ENCODE results near the gene SENP2. TPM values are rescaled to one million over a fixed set of nuclear protein-coding genes. Genes with fewer than 3 reads are reported as not detected.
"Not testable (repeated sequence)": the region's sequence is repeated elsewhere in the genome, so short reads cannot be mapped to it uniquely, and the experiment has no call there.

The SENP2 gene
- polyA plus RNA-seq, 4 donors: 10.7 to 39.5 (median 12.1) TPM

- peak; percentile 55 to 57 for DNase-seq
Observed at GRCh38 chr3:185555101-185555501, 31.0 kb upstream of the SENP2 start.

GRCh38 chr3:185555860-185556347, 30.2 kb upstream of the SENP2 start:
- Histone ChIP-seq H3K27ac (ENCODE audit: low read depth in 1 of 3, low read length in 2 of 3) (peak overlapping the region; percentile 10 to 63 (median 39)), H3K4me1 (ENCODE audit: control insufficient read depth in 3 of 3, insufficient read depth in 2 of 3, low read depth in 1 of 3, low read length in 2 of 3) (peaks cover 0 to 31% (median 2%) of the 10 kb centered on the region in 3 donors), H3K36me3 (ENCODE audit: control insufficient read depth in 3 of 3, insufficient read depth in 2 of 3, low read depth in 1 of 3, low read length in 3 of 3) (no peaks in the 10 kb centered on the region), H3K4me3 (ENCODE audit: low read depth in 1 of 3, low read length in 3 of 3) (no peak overlapping the region), H3K27me3 (ENCODE audit: control insufficient read depth in 3 of 3, insufficient read depth in 3 of 3, low read length in 3 of 3) (no peaks in the 10 kb centered on the region), H3K9me3 (ENCODE audit: control insufficient read depth in 2 of 2, insufficient read depth in 1 of 2, low read depth in 1 of 2, low read length in 1 of 2) (no peaks in the 10 kb centered on the region)
- WGBS, 3 donors: 14 to 38% (median 17%) methylated on average over 1 of the region's 1 CpG
- peak in 1 of 2 donors; percentile 53 for DNase-seq
- no peak for FAIRE-seq

More at GRCh38 chr3:185555101-185555501, 31.0 kb upstream of the SENP2 start:
- Histone ChIP-seq H3K4me1 (ENCODE audit: control insufficient read depth in 3 of 3, insufficient read depth in 2 of 3, low read depth in 1 of 3, low read length in 2 of 3) (peaks cover 0 to 31% (median 2%) of the 10 kb centered on the region in 3 donors), H3K27me3 (ENCODE audit: control insufficient read depth in 3 of 3, insufficient read depth in 3 of 3, low read length in 3 of 3) (no peaks in the 10 kb centered on the region), H3K36me3 (ENCODE audit: control insufficient read depth in 3 of 3, insufficient read depth in 2 of 3, low read depth in 1 of 3, low read length in 3 of 3) (no peaks in the 10 kb centered on the region), H3K27ac (ENCODE audit: low read depth in 1 of 3, low read length in 2 of 3) (peak overlapping the region; percentile 48 to 73 (median 53)), H3K4me3 (ENCODE audit: low read depth in 1 of 3, low read length in 3 of 3) (no peak overlapping the region), H3K9me3 (ENCODE audit: control insufficient read depth in 2 of 2, insufficient read depth in 1 of 2, low read depth in 1 of 2, low read length in 1 of 2) (no peaks in the 10 kb centered on the region)
- 5 to 59% (median 50%) methylated on average over 4 of the region's 4 CpGs for WGBS, 3 donors
- no peak for FAIRE-seq

GRCh38 chr3:185556640-185557039, 29.5 kb upstream of the SENP2 start:
- 36 to 72% (median 55%) methylated on average over 6 of the region's 6 CpGs for WGBS, 3 donors
- H3K36me3 ChIP-seq (ENCODE audit: control insufficient read depth in 3 of 3, insufficient read depth in 2 of 3, low read depth in 1 of 3, low read length in 3 of 3); FAIRE-seq; H3K27me3 ChIP-seq (ENCODE audit: control insufficient read depth in 3 of 3, insufficient read depth in 3 of 3, low read length in 3 of 3); DNase-seq; H3K4me3 ChIP-seq (ENCODE audit: low read depth in 1 of 3, low read length in 3 of 3); H3K9me3 ChIP-seq (ENCODE audit: control insufficient read depth in 2 of 2, insufficient read depth in 1 of 2, low read depth in 1 of 2, low read length in 1 of 2): not testable (repeated sequence)
- H3K4me1 ChIP-seq (ENCODE audit: control insufficient read depth in 3 of 3, insufficient read depth in 2 of 3, low read depth in 1 of 3, low read length in 2 of 3): peaks cover 0 to 37% (median 2%) of the 10 kb centered on the region in 3 donors
- peak overlapping the region in 1 of 3 donors; percentile 30 for H3K27ac ChIP-seq (ENCODE audit: low read depth in 1 of 3, low read length in 2 of 3)

GRCh38 chr3:185558395-185558794, 27.7 kb upstream of the SENP2 start:
- Histone ChIP-seq H3K4me1 (ENCODE audit: control insufficient read depth in 3 of 3, insufficient read depth in 2 of 3, low read depth in 1 of 3, low read length in 2 of 3) (peaks cover 0 to 39% (median 2%) of the 10 kb centered on the region in 3 donors), H3K4me3 (ENCODE audit: low read depth in 1 of 3, low read length in 3 of 3) (no peak overlapping the region)
- WGBS, 3 donors: 12 to 57% (median 18%) methylated on average over 3 of the region's 3 CpGs

GRCh38 chr3:185559706-185560090, 26.4 kb upstream of the SENP2 start:
- no peak overlapping the region for H3K4me3 ChIP-seq (ENCODE audit: low read depth in 1 of 3, low read length in 3 of 3)
- H3K4me1 ChIP-seq (ENCODE audit: control insufficient read depth in 3 of 3, insufficient read depth in 2 of 3, low read depth in 1 of 3, low read length in 2 of 3): peaks cover 0 to 39% (median 2%) of the 10 kb centered on the region in 3 donors
- no peaks in the 10 kb centered on the region for H3K27me3 ChIP-seq (ENCODE audit: control insufficient read depth in 3 of 3, insufficient read depth in 3 of 3, low read length in 3 of 3)
- no peaks in the 10 kb centered on the region for H3K36me3 ChIP-seq (ENCODE audit: control insufficient read depth in 3 of 3, insufficient read depth in 2 of 3, low read depth in 1 of 3, low read length in 3 of 3)
- WGBS, 3 donors: 73 to 89% (median 77%) methylated on average over 12 of the region's 12 CpGs
- DNase-seq: no peak
- no peaks in the 10 kb centered on the region for H3K9me3 ChIP-seq (ENCODE audit: control insufficient read depth in 2 of 2, insufficient read depth in 1 of 2, low read depth in 1 of 2, low read length in 1 of 2)
- no peak for FAIRE-seq
- H3K27ac ChIP-seq (ENCODE audit: low read depth in 1 of 3, low read length in 2 of 3): no peak overlapping the region

More at GRCh38 chr3:185558395-185558794, 27.7 kb upstream of the SENP2 start:
- H3K27ac ChIP-seq (ENCODE audit: low read depth in 1 of 3, low read length in 2 of 3): peak overlapping the region; percentile 84 to 98 (median 86)
- FAIRE-seq (no peak), DNase-seq (peak; percentile 96 to 98)
- H3K9me3 ChIP-seq (ENCODE audit: control insufficient read depth in 2 of 2, insufficient read depth in 1 of 2, low read depth in 1 of 2, low read length in 1 of 2): no peaks in the 10 kb centered on the region
- no peaks in the 10 kb centered on the region for H3K36me3 ChIP-seq (ENCODE audit: control insufficient read depth in 3 of 3, insufficient read depth in 2 of 3, low read depth in 1 of 3, low read length in 3 of 3)
- no peaks in the 10 kb centered on the region for H3K27me3 ChIP-seq (ENCODE audit: control insufficient read depth in 3 of 3, insufficient read depth in 3 of 3, low read length in 3 of 3)

- H3K4me3 ChIP-seq (ENCODE audit: low read depth in 1 of 3, low read length in 3 of 3): no peak overlapping the region
- H3K36me3 ChIP-seq (ENCODE audit: control insufficient read depth in 3 of 3, insufficient read depth in 2 of 3, low read depth in 1 of 3, low read length in 3 of 3): no peaks in the 10 kb centered on the region
- FAIRE-seq: no peak
- no peaks in the 10 kb centered on the region for H3K27me3 ChIP-seq (ENCODE audit: control insufficient read depth in 3 of 3, insufficient read depth in 3 of 3, low read length in 3 of 3)
- no peak overlapping the region for H3K27ac ChIP-seq (ENCODE audit: low read depth in 1 of 3, low read length in 2 of 3)
- DNase-seq: no peak
- WGBS, 3 donors: 89 to 95% (median 95%) methylated on average over 13 of the region's 13 CpGs
- peaks cover 0 to 30% (median 2%) of the 10 kb centered on the region in 3 donors for H3K4me1 ChIP-seq (ENCODE audit: control insufficient read depth in 3 of 3, insufficient read depth in 2 of 3, low read depth in 1 of 3, low read length in 2 of 3)
- no peaks in the 10 kb centered on the region for H3K9me3 ChIP-seq (ENCODE audit: control insufficient read depth in 2 of 2, insufficient read depth in 1 of 2, low read depth in 1 of 2, low read length in 1 of 2)
Observed at GRCh38 chr3:185560676-185561075, 25.4 kb upstream of the SENP2 start.

GRCh38 chr3:185561374-185561943, 24.6 kb upstream of the SENP2 start:
- no peak for FAIRE-seq

GRCh38 chr3:185561958-185562357, 24.1 kb upstream of the SENP2 start:
- FAIRE-seq (no peak), DNase-seq (peak in 1 of 2 donors; percentile 43)
- peak overlapping the region in 1 of 3 donors; percentile 52 for H3K27ac ChIP-seq (ENCODE audit: low read depth in 1 of 3, low read length in 2 of 3)
- H3K9me3 ChIP-seq (ENCODE audit: control insufficient read depth in 2 of 2, insufficient read depth in 1 of 2, low read depth in 1 of 2, low read length in 1 of 2): no peaks in the 10 kb centered on the region
- H3K4me3 ChIP-seq (ENCODE audit: low read depth in 1 of 3, low read length in 3 of 3): no peak overlapping the region
- peaks cover 0 to 24% (median 0%) of the 10 kb centered on the region in 3 donors for H3K4me1 ChIP-seq (ENCODE audit: control insufficient read depth in 3 of 3, insufficient read depth in 2 of 3, low read depth in 1 of 3, low read length in 2 of 3)
- 56 to 77% (median 72%) methylated on average over 5 of the region's 5 CpGs for WGBS, 3 donors
- H3K27me3 ChIP-seq (ENCODE audit: control insufficient read depth in 3 of 3, insufficient read depth in 3 of 3, low read length in 3 of 3): no peaks in the 10 kb centered on the region
- H3K36me3 ChIP-seq (ENCODE audit: control insufficient read depth in 3 of 3, insufficient read depth in 2 of 3, low read depth in 1 of 3, low read length in 3 of 3): no peaks in the 10 kb centered on the region

More at GRCh38 chr3:185561374-185561943, 24.6 kb upstream of the SENP2 start:
- H3K27me3 ChIP-seq (ENCODE audit: control insufficient read depth in 3 of 3, insufficient read depth in 3 of 3, low read length in 3 of 3): no peaks in the 10 kb centered on the region
- H3K4me1 ChIP-seq (ENCODE audit: control insufficient read depth in 3 of 3, insufficient read depth in 2 of 3, low read depth in 1 of 3, low read length in 2 of 3): peaks cover 0 to 24% (median 0%) of the 10 kb centered on the region in 3 donors
- H3K4me3 ChIP-seq (ENCODE audit: low read depth in 1 of 3, low read length in 3 of 3): no peak overlapping the region
- H3K9me3 ChIP-seq (ENCODE audit: control insufficient read depth in 2 of 2, insufficient read depth in 1 of 2, low read depth in 1 of 2, low read length in 1 of 2): no peaks in the 10 kb centered on the region
- H3K27ac ChIP-seq (ENCODE audit: low read depth in 1 of 3, low read length in 2 of 3): peak overlapping the region in 1 of 3 donors; percentile 52
- WGBS, 3 donors: 72 to 84% (median 74%) methylated on average over 8 of the region's 8 CpGs
- H3K36me3 ChIP-seq (ENCODE audit: control insufficient read depth in 3 of 3, insufficient read depth in 2 of 3, low read depth in 1 of 3, low read length in 3 of 3): no peaks in the 10 kb centered on the region
- no peak for DNase-seq

Data from small intestine (tissue), 7 donors.